GM12873 (cell line): Measurements from ENCODE around the gene LTBP1.

Source experiments
- TF ChIP-seq, protein P1 (sequence below): IDR thresholded peaks from 2 replicates; pipeline ENCODE4 v1.5.1; 2012; ENCODE audit warnings: low read depth, mild to moderate bottlenecking, moderate library complexity, low read length, control low read depth; ENCODE audit not compliant: insufficient read depth; ENCODE audit errors: missing control alignments

Gene LTBP1

GRCh38 chr2:33432871-33433270 lies 486.1 kb downstream of the LTBP1 start:
- TF ChIP-seq, protein P1, sequence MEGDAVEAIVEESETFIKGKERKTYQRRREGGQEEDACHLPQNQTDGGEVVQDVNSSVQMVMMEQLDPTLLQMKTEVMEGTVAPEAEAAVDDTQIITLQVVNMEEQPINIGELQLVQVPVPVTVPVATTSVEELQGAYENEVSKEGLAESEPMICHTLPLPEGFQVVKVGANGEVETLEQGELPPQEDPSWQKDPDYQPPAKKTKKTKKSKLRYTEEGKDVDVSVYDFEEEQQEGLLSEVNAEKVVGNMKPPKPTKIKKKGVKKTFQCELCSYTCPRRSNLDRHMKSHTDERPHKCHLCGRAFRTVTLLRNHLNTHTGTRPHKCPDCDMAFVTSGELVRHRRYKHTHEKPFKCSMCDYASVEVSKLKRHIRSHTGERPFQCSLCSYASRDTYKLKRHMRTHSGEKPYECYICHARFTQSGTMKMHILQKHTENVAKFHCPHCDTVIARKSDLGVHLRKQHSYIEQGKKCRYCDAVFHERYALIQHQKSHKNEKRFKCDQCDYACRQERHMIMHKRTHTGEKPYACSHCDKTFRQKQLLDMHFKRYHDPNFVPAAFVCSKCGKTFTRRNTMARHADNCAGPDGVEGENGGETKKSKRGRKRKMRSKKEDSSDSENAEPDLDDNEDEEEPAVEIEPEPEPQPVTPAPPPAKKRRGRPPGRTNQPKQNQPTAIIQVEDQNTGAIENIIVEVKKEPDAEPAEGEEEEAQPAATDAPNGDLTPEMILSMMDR = no peak

GRCh38 chr2:33433279-33434235 lies 486.8 kb downstream of the LTBP1 start:
- TF ChIP-seq, protein P1 = no peak

GRCh38 chr2:33435518-33435917 lies 488.8 kb downstream of the LTBP1 start:
- TF ChIP-seq, protein P1 = no peak

GRCh38 chr2:33436083-33436482 lies 489.3 kb downstream of the LTBP1 start:
- TF ChIP-seq, protein P1 = no peak

DNA sequence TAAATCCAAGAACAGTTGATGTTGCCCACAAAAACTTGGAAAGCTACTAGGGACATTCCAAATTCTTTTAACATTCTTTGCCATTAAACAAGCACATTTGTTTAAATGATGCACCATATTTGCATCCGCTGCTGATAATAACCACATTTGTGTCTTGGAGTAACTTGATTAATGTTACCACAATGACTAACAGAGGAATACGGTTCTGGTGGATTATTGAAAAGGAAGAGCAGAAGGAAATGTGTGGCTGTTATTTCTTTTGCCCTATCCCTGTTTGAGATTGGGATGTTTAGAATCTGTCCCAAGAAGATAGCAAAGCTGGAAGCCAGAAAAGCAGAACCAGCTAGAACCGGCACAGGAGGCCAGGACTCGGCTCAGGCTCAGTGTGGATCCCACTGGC lies 490.5 kb downstream of the LTBP1 start:
- TF ChIP-seq, protein P1 = no peak

GRCh38 chr2:33437815-33438214 lies 491.1 kb downstream of the LTBP1 start:
- TF ChIP-seq, protein P1 = no peak

DNA sequence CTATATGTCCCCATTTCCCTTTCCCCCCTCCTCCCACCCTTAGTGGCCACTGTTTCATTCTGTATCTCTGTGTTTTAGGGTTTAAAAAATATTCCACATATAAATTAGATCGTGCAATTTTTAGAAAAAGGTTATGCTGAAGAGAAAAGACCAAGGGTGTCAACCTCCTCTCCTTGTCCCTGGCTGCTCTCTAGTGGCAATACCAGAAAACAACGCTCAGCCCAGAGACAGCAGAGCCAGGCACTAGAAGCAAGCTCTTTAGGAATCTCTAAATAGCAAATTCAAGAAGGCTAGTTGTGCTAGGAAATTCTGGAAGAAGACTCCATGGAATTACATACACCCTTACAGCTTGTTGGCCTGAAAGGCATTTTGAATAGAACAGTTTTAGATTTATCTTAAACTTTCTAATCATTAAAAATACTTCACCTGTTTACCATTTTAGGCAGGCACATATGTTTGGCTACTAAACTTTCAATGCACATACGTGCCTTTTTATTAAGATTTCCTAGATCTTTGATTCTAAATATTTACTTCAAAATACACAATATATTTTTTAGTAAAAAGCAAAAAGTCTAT lies 494.6 kb downstream of the LTBP1 start:
- TF ChIP-seq, protein P1 = peak; percentile 72
